Suprapubic skin (tissue), 4 donors: ENCODE data around the gene MNAT1.

Experiments used
- POLR2A ChIP-seq, 2 donors: fragments of 450-650 bp; IDR thresholded peaks; one replicate each; pipeline ENCODE4 v1.6.1; 2017; ENCODE audit warnings: antibody characterized with exemption in 2 of 2, mild to moderate bottlenecking in 2 of 2, moderate library complexity in 2 of 2
- POLR2AphosphoS5 ChIP-seq, 3 donors: sonication (generic); formaldehyde crosslinking; IDR thresholded peaks; one replicate each; pipeline ENCODE4 v1.6.1; 2017; ENCODE audit warnings: antibody characterized with exemption in 3 of 3
- TF ChIP-seq, protein P1 (sequence below), 2 donors: fragments of 200-600 bp in 1 of 2; fragments of 450-650 bp in 1 of 2; sonication (generic) in 1 of 2; IDR thresholded peaks; one replicate each; pipeline ENCODE4 v1.5.1; 2016 to 2019; ENCODE audit warnings: antibody characterized with exemption in 2 of 2, mild to moderate bottlenecking in 1 of 2, moderate library complexity in 1 of 2

DNA sequence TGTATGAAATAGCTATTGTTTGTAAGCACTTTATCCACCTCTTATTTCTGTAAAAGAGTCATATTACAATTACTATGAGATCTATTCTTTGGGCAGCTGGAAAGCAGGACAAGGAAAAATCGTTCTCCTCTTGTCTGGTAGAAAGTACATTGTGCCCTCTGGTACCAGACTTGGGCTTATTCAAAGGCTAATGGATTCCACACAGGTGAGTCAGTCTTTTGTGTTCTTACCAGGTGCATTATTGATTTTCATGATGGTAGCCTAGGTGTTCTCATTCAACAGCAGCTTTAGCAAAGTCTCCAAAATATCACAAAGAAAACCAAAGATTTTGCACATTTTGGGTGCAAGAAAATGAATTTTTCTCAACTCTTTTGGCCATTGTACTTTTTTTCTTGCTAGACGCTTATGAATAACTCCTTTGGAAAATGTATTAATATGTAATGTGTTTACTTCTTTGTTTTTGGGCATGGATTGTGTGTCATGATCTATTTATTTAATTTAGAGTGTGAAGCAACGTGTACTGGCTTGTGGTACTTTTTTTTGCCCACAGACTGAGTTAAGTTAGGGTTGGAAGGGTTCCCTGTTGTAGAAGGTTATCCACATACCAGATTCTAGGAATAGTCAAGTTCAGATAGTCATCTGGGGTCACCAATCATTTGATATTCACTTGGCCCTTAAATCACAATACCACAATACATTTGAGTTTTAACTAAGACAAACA is 26.2 kb downstream of the MNAT1 start:
- TF ChIP-seq POLR2A (IDR thresholded peaks at IDR 0.05) (no peak), POLR2AphosphoS5 (IDR thresholded peaks at IDR 0.05) (no peak)
- TF ChIP-seq, protein P1, sequence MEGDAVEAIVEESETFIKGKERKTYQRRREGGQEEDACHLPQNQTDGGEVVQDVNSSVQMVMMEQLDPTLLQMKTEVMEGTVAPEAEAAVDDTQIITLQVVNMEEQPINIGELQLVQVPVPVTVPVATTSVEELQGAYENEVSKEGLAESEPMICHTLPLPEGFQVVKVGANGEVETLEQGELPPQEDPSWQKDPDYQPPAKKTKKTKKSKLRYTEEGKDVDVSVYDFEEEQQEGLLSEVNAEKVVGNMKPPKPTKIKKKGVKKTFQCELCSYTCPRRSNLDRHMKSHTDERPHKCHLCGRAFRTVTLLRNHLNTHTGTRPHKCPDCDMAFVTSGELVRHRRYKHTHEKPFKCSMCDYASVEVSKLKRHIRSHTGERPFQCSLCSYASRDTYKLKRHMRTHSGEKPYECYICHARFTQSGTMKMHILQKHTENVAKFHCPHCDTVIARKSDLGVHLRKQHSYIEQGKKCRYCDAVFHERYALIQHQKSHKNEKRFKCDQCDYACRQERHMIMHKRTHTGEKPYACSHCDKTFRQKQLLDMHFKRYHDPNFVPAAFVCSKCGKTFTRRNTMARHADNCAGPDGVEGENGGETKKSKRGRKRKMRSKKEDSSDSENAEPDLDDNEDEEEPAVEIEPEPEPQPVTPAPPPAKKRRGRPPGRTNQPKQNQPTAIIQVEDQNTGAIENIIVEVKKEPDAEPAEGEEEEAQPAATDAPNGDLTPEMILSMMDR (IDR thresholded peaks at IDR 0.05) = no peak
